ENCODE data around the gene SPATA32.

Gene SPATA32

GRCh38 chr17:45307290-45308015 lies 45.6 kb upstream of the SPATA32 start:
- ATAC-seq = peak; percentile 53
- TF ChIP-seq BACH2 (CRISPR knock-in tag; IDR thresholded peaks at IDR 0.05; ENCODE audit: borderline replicate concordance) (no peak), ZC3H10 (CRISPR knock-in tag; IDR thresholded peaks at IDR 0.05) (0 out of 2 replicates have a peak, but pooled peaks have one; percentile 38), ISL1 (CRISPR knock-in tag; IDR thresholded peaks at IDR 0.05) (peak; percentile 80), ZNF565 (CRISPR knock-in tag; conservative IDR thresholded peaks at IDR 0.05; ENCODE audit: low read depth) (no peak)

DNA sequence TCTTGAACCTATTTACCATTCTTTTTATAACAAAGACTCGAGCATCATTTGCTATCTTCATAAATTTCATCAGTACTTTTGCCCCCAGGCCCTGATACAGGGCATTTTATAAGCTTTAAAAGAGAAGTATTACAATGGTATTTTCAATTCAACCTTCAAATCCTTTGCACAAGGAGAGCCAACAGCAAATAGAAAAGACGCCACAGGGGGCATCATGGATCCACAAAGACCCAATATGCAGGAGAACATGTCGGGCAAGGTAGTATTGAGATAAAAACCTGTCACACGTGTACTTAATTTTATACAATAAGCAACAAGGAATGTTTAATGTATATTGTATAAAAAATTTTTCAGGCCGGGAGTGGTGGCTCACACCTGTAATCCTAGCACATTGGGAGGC lies 44.7 kb upstream of the SPATA32 start:
- ATAC-seq = no peak
- TF ChIP-seq RARB (CRISPR knock-in tag; IDR thresholded peaks at IDR 0.05) (no peak), ARNTL (CRISPR knock-in tag; IDR thresholded peaks at IDR 0.05; ENCODE audit: borderline replicate concordance, low read depth) (no peak), ZFP30 (CRISPR knock-in tag; IDR thresholded peaks at IDR 0.05) (no peak), BACH2 (CRISPR knock-in tag; IDR thresholded peaks at IDR 0.05; ENCODE audit: borderline replicate concordance) (no peak), ZNF8 (CRISPR knock-in tag; IDR thresholded peaks at IDR 0.05) (no peak), ZFP3 (CRISPR knock-in tag; IDR thresholded peaks at IDR 0.05) (no peak), TOX (CRISPR knock-in tag; IDR thresholded peaks at IDR 0.05; ENCODE audit: borderline replicate concordance) (no peak), ZNF565 (CRISPR knock-in tag; conservative IDR thresholded peaks at IDR 0.05; ENCODE audit: low read depth) (no peak), SNAI2 (CRISPR knock-in tag; IDR thresholded peaks at IDR 0.05) (no peak), PPARA (CRISPR knock-in tag; IDR thresholded peaks at IDR 0.05; ENCODE audit: borderline replicate concordance) (no peak), TCF4 (CRISPR knock-in tag; IDR thresholded peaks at IDR 0.05; ENCODE audit: borderline replicate concordance) (no peak), OSR1 (CRISPR knock-in tag; IDR thresholded peaks at IDR 0.05) (no peak), GLIS3 (CRISPR knock-in tag; IDR thresholded peaks at IDR 0.05) (no peak), ESRRG (CRISPR knock-in tag; IDR thresholded peaks at IDR 0.05) (no peak), ISL1 (CRISPR knock-in tag; IDR thresholded peaks at IDR 0.05) (no peak), ZNF70 (CRISPR knock-in tag; IDR thresholded peaks at IDR 0.05) (no peak)
- TF ChIP-seq, protein P1, sequence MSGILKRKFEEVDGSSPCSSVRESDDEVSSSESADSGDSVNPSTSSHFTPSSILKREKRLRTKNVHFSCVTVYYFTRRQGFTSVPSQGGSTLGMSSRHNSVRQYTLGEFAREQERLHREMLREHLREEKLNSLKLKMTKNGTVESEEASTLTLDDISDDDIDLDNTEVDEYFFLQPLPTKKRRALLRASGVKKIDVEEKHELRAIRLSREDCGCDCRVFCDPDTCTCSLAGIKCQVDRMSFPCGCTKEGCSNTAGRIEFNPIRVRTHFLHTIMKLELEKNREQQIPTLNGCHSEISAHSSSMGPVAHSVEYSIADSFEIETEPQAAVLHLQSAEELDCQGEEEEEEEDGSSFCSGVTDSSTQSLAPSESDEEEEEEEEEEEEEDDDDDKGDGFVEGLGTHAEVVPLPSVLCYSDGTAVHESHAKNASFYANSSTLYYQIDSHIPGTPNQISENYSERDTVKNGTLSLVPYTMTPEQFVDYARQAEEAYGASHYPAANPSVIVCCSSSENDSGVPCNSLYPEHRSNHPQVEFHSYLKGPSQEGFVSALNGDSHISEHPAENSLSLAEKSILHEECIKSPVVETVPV (CRISPR knock-in tag; IDR thresholded peaks at IDR 0.05) = no peak
- TF ChIP-seq, protein P2, sequence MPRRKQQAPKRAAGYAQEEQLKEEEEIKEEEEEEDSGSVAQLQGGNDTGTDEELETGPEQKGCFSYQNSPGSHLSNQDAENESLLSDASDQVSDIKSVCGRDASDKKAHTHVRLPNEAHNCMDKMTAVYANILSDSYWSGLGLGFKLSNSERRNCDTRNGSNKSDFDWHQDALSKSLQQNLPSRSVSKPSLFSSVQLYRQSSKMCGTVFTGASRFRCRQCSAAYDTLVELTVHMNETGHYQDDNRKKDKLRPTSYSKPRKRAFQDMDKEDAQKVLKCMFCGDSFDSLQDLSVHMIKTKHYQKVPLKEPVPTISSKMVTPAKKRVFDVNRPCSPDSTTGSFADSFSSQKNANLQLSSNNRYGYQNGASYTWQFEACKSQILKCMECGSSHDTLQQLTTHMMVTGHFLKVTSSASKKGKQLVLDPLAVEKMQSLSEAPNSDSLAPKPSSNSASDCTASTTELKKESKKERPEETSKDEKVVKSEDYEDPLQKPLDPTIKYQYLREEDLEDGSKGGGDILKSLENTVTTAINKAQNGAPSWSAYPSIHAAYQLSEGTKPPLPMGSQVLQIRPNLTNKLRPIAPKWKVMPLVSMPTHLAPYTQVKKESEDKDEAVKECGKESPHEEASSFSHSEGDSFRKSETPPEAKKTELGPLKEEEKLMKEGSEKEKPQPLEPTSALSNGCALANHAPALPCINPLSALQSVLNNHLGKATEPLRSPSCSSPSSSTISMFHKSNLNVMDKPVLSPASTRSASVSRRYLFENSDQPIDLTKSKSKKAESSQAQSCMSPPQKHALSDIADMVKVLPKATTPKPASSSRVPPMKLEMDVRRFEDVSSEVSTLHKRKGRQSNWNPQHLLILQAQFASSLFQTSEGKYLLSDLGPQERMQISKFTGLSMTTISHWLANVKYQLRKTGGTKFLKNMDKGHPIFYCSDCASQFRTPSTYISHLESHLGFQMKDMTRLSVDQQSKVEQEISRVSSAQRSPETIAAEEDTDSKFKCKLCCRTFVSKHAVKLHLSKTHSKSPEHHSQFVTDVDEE (CRISPR knock-in tag; IDR thresholded peaks at IDR 0.05) = no peak
- TF ChIP-seq, protein P3, sequence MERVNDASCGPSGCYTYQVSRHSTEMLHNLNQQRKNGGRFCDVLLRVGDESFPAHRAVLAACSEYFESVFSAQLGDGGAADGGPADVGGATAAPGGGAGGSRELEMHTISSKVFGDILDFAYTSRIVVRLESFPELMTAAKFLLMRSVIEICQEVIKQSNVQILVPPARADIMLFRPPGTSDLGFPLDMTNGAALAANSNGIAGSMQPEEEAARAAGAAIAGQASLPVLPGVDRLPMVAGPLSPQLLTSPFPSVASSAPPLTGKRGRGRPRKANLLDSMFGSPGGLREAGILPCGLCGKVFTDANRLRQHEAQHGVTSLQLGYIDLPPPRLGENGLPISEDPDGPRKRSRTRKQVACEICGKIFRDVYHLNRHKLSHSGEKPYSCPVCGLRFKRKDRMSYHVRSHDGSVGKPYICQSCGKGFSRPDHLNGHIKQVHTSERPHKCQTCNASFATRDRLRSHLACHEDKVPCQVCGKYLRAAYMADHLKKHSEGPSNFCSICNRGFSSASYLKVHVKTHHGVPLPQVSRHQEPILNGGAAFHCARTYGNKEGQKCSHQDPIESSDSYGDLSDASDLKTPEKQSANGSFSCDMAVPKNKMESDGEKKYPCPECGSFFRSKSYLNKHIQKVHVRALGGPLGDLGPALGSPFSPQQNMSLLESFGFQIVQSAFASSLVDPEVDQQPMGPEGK (CRISPR knock-in tag; IDR thresholded peaks at IDR 0.05; ENCODE audit: borderline replicate concordance) = no peak

- no peak for TF ChIP-seq ZFP30 (CRISPR knock-in tag; IDR thresholded peaks at IDR 0.05)
- ATAC-seq = no peak
These were observed 44.2 kb upstream of the SPATA32 start for GRCh38 chr17:45306094-45306493.

- peak; percentile 10 for ATAC-seq
- TF ChIP-seq, protein P3 (CRISPR knock-in tag; IDR thresholded peaks at IDR 0.05; ENCODE audit: borderline replicate concordance) = no peak
- TF ChIP-seq CSDC2 (CRISPR knock-in tag; IDR thresholded peaks at IDR 0.05) (no peak), TOX (CRISPR knock-in tag; IDR thresholded peaks at IDR 0.05; ENCODE audit: borderline replicate concordance) (no peak), PPARA (CRISPR knock-in tag; IDR thresholded peaks at IDR 0.05; ENCODE audit: borderline replicate concordance) (no peak), ZNF8 (CRISPR knock-in tag; IDR thresholded peaks at IDR 0.05) (no peak)
- TF ChIP-seq, protein P1 (CRISPR knock-in tag; IDR thresholded peaks at IDR 0.05) = no peak
- TF ChIP-seq, protein P4, sequence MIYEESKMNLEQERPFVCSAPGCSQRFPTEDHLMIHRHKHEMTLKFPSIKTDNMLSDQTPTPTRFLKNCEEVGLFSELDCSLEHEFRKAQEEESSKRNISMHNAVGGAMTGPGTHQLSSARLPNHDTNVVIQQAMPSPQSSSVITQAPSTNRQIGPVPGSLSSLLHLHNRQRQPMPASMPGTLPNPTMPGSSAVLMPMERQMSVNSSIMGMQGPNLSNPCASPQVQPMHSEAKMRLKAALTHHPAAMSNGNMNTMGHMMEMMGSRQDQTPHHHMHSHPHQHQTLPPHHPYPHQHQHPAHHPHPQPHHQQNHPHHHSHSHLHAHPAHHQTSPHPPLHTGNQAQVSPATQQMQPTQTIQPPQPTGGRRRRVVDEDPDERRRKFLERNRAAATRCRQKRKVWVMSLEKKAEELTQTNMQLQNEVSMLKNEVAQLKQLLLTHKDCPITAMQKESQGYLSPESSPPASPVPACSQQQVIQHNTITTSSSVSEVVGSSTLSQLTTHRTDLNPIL (CRISPR knock-in tag; IDR thresholded peaks at IDR 0.05; ENCODE audit: low read depth) = no peak
- TF ChIP-seq, protein P5, sequence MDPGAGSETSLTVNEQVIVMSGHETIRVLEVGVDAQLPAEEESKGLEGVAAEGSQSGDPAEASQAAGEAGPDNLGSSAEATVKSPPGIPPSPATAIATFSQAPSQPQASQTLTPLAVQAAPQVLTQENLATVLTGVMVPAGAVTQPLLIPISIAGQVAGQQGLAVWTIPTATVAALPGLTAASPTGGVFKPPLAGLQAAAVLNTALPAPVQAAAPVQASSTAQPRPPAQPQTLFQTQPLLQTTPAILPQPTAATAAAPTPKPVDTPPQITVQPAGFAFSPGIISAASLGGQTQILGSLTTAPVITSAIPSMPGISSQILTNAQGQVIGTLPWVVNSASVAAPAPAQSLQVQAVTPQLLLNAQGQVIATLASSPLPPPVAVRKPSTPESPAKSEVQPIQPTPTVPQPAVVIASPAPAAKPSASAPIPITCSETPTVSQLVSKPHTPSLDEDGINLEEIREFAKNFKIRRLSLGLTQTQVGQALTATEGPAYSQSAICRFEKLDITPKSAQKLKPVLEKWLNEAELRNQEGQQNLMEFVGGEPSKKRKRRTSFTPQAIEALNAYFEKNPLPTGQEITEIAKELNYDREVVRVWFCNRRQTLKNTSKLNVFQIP (CRISPR knock-in tag; IDR thresholded peaks at IDR 0.05; ENCODE audit: borderline replicate concordance, low read depth) = no peak
These were observed 43.7 kb upstream of the SPATA32 start for GRCh38 chr17:45305530-45306087.

Data from SK-N-SH treated with all-trans-retinoic acid at 6 μM for 48 hours (cell line).